Activated naive CD8-positive, alpha-beta T cell treated with anti-CD3 and anti-CD28 coated beads, Interleukin-2, amount 50 U/mL, for 24 hours (primary cell): ENCODE results near the gene TRPM3.

Source experiments
- ATAC-seq: fragments of 150-1000 bp; cut with Tn5 transposase; one replicate; pipeline ENCODE4 v1.10.0; 2021
- DNase-seq: peaks from one replicate; pipeline ENCODE4 v3.0.0; 2021
- H3K27ac Mint-ChIP-seq: one replicate; pipeline ENCODE4 v1.8.0; 2021; ENCODE audit warnings: mild to moderate bottlenecking, mixed read lengths
- H3K27me3 Mint-ChIP-seq: one replicate; pipeline ENCODE4 v1.8.0; 2021; ENCODE audit warnings: mixed read lengths
- H3K36me3 Mint-ChIP-seq: one replicate; pipeline ENCODE4 v1.8.0; 2021; ENCODE audit warnings: low read depth, mixed read lengths
- H3K4me1 Mint-ChIP-seq: one replicate; pipeline ENCODE4 v1.8.0; 2021; ENCODE audit warnings: mixed read lengths
- H3K4me3 Mint-ChIP-seq: one replicate; pipeline ENCODE4 v1.8.0; 2021; ENCODE audit warnings: mild to moderate bottlenecking, moderate library complexity, mixed read lengths
- H3K9me3 Mint-ChIP-seq: one replicate; pipeline ENCODE4 v1.8.0; 2021; ENCODE audit warnings: mixed read lengths

Gene TRPM3

DNA sequence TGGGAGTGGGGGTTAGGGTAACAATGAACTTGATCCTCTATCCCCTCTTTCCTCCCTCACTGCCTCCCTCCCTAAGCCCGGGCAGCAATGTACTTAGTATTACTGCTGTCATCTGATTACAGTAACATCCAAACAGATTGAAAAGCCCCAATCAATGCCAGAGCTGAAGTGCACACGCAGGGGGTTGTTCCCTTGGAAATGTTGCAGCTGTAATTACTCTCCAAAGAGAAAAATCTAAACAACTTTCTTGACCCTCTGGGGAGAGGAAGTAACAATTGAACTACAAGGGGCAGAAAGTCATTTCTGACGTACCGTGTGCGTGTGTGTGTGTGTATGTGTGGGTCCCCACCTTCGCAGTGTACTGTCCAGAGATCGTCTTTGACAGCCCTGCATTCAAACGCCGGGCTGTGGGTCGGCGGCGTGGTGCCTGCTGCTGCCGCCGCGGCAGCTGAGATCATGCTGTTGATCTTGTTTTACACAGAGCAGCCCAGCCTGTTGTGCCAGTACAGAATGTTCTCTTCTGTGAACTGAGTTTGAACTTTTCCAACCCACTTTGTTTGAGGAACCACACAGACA, 640.9 kb downstream of the TRPM3 start:
- DNase-seq: no peak
- Mint-ChIP-seq H3K4me1 (peaks cover 5% of the 10 kb centered on the region), H3K27ac (no peak overlapping the region), H3K27me3 (no peaks in the 10 kb centered on the region), H3K9me3 (no peaks in the 10 kb centered on the region), H3K4me3 (no peak overlapping the region), H3K36me3 (no peaks in the 10 kb centered on the region)
- no peak for ATAC-seq

GRCh38 chr9:70479880-70480291, 641.5 kb downstream of the TRPM3 start:
- no peak overlapping the region for H3K4me3 Mint-ChIP-seq
- H3K4me1 Mint-ChIP-seq: peaks cover 5% of the 10 kb centered on the region
- H3K36me3 Mint-ChIP-seq: no peaks in the 10 kb centered on the region
- ATAC-seq (no peak), DNase-seq (no peak)
- no peak overlapping the region for H3K27ac Mint-ChIP-seq
- no peaks in the 10 kb centered on the region for H3K9me3 Mint-ChIP-seq
- H3K27me3 Mint-ChIP-seq: no peaks in the 10 kb centered on the region
